ENCODE measurements around the gene NUP93.

NUP93 gene

DNA sequence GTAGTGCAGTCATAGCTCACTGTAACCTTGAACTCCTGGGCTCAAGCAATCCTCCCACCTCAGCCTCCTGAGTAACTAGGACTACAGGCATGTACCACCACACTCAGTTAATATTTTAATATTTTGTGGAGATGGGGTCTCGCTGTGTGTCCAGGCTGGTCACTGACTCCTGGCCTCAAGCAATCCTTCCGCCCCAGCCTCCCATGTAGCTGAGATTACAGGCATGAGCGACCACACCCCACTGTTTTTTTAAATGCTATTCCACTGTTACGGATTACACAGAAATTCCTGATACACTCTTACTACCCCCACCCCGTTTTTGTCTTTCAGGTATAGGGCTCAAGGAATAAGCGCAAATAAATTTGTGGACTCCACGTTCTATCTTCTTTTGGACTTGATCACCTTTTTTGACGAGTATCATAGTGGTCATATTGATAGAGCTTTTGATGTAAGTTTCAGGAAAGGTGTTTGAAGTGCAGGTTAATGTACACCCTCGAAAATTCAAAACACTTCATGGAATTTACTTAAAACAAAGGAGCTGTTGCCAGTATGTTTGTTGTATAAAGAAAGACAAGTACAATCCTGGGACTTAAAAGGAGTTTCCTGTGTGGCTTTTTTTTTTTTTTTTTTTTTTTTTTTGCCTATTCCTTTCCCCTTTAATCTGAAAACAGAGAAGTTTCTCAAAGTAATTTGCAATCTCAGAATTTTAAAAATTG, 108.9 kb downstream of the NUP93 start:
- no peak overlapping the region for H3K4me2 ChIP-seq (ENCODE audit: low read depth, low read length)
- no peak for DNase-seq
- H3K79me2 ChIP-seq (ENCODE audit: low read length) = no peaks in the 10 kb centered on the region
- no peak overlapping the region for H3K9ac ChIP-seq (ENCODE audit: low read length)
- no peaks in the 10 kb centered on the region for H3K9me2 ChIP-seq (replicated peaks; ENCODE audit: insufficient read depth, low read length)
- no peaks in the 10 kb centered on the region for H4K20me1 ChIP-seq (ENCODE audit: insufficient read depth, low read length)
- no peak overlapping the region for H3K27ac ChIP-seq (ENCODE audit: low read length)
- no peaks in the 10 kb centered on the region for H3K27me3 ChIP-seq (replicated peaks; ENCODE audit: insufficient read depth, low read length)
- H2AFZ ChIP-seq (ENCODE audit: low read length) = no peak overlapping the region
- no peaks in the 10 kb centered on the region for H3K4me1 ChIP-seq (ENCODE audit: low read length)
- no peaks in the 10 kb centered on the region for H3K9me3 ChIP-seq (replicated peaks; ENCODE audit: insufficient read depth, low read length)
- TF ChIP-seq CTCF (IDR thresholded peaks at IDR 0.05; ENCODE audit: low read length) (no peak), EZH2 (optimal IDR thresholded peaks at IDR 0.05; ENCODE audit: low read depth, low read length) (no peak), EZH2phosphoT487 (IDR thresholded peaks at IDR 0.05; ENCODE audit: low read length) (no peak)
- no peaks in the 10 kb centered on the region for H3K36me3 ChIP-seq (replicated peaks; ENCODE audit: insufficient read depth, low read length)
- no peaks in the 10 kb centered on the region for H3F3A ChIP-seq (ENCODE audit: insufficient read depth, low read length)
- no peak overlapping the region for H3K4me3 ChIP-seq (ENCODE audit: low read length)

DNA sequence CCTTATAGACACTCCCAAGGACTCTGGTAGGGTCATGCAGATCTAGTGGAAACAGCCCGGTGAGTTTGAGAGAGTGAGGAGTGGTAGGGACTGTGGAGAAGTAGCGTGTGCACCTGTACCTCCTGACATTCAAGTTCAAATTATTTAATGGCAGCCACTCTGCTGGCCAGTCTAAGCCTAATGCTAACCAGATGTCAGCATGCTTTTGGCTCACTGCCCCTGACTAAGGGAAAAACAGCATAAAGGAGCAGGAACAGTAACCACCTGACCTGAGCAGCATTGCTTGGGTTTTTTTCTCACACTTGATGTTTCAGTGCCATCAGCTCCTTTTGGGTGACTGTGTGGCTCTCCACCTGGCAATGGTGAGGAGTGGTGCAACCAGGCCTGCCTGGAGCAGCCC, 111.3 kb downstream of the NUP93 start:
- no peaks in the 10 kb centered on the region for H4K20me1 ChIP-seq (ENCODE audit: insufficient read depth, low read length)
- no peaks in the 10 kb centered on the region for H3F3A ChIP-seq (ENCODE audit: insufficient read depth, low read length)
- no peak overlapping the region for H3K4me3 ChIP-seq (ENCODE audit: low read length)
- TF ChIP-seq EZH2phosphoT487 (IDR thresholded peaks at IDR 0.05; ENCODE audit: low read length) = no peak
- no peak for TF ChIP-seq EZH2 (optimal IDR thresholded peaks at IDR 0.05; ENCODE audit: low read depth, low read length)
- TF ChIP-seq CTCF (IDR thresholded peaks at IDR 0.05; ENCODE audit: low read length) = no peak
- H3K9ac ChIP-seq (ENCODE audit: low read length) = no peak overlapping the region
- H3K27me3 ChIP-seq (replicated peaks; ENCODE audit: insufficient read depth, low read length) = no peaks in the 10 kb centered on the region
- H2AFZ ChIP-seq (ENCODE audit: low read length) = no peak overlapping the region
- no peaks in the 10 kb centered on the region for H3K79me2 ChIP-seq (ENCODE audit: low read length)
- H3K36me3 ChIP-seq (replicated peaks; ENCODE audit: insufficient read depth, low read length) = no peaks in the 10 kb centered on the region
- no peak overlapping the region for H3K27ac ChIP-seq (ENCODE audit: low read length)
- no peak overlapping the region for H3K4me2 ChIP-seq (ENCODE audit: low read depth, low read length)
- no peaks in the 10 kb centered on the region for H3K4me1 ChIP-seq (ENCODE audit: low read length)
- DNase-seq = no peak
- no peaks in the 10 kb centered on the region for H3K9me2 ChIP-seq (replicated peaks; ENCODE audit: insufficient read depth, low read length)
- no peaks in the 10 kb centered on the region for H3K9me3 ChIP-seq (replicated peaks; ENCODE audit: insufficient read depth, low read length)

DNA sequence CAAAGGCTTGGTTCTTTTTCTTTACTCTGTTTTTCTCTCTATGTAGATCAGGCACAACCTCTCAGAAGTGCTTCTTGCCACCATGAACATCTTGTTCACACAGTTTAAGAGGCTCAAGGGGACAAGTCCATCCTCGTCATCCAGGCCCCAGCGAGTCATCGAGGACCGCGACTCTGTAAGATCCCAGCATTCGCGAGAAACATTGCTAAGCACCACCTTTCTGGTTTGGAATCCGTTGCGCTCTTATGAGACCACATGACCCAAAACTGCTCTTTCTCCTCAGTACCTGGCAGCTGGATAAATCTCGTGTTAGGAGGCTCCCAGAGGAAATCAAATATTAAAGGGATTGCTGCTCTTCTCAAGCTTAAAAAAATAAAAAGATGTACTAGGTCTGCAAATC, 111.7 kb downstream of the NUP93 start:
- Histone ChIP-seq H3F3A (ENCODE audit: insufficient read depth, low read length) (no peaks in the 10 kb centered on the region), H3K4me2 (ENCODE audit: low read depth, low read length) (no peak overlapping the region), H3K27ac (ENCODE audit: low read length) (no peak overlapping the region), H3K4me1 (ENCODE audit: low read length) (no peaks in the 10 kb centered on the region), H3K4me3 (ENCODE audit: low read length) (no peak overlapping the region), H3K27me3 (replicated peaks; ENCODE audit: insufficient read depth, low read length) (no peaks in the 10 kb centered on the region), H3K9me3 (replicated peaks; ENCODE audit: insufficient read depth, low read length) (no peaks in the 10 kb centered on the region), H3K9me2 (replicated peaks; ENCODE audit: insufficient read depth, low read length) (no peaks in the 10 kb centered on the region), H3K9ac (ENCODE audit: low read length) (no peak overlapping the region), H2AFZ (ENCODE audit: low read length) (no peak overlapping the region), H3K79me2 (ENCODE audit: low read length) (no peaks in the 10 kb centered on the region), H3K36me3 (replicated peaks; ENCODE audit: insufficient read depth, low read length) (no peaks in the 10 kb centered on the region), H4K20me1 (ENCODE audit: insufficient read depth, low read length) (no peaks in the 10 kb centered on the region)
- TF ChIP-seq EZH2phosphoT487 (IDR thresholded peaks at IDR 0.05; ENCODE audit: low read length) (no peak), CTCF (IDR thresholded peaks at IDR 0.05; ENCODE audit: low read length) (no peak), EZH2 (optimal IDR thresholded peaks at IDR 0.05; ENCODE audit: low read depth, low read length) (no peak)
- DNase-seq = no peak

Data from MM.1S (cell line).